ENCODE measurements around the gene CMIP.

CMIP gene

GRCh38 chr16:81618661-81619060 is 174.1 kb downstream of the CMIP start:
- H3K4me3 ChIP-seq (replicated peaks in 1 of 2; ENCODE audit: low read depth in 2 of 2, low read length in 2 of 2) = no peak overlapping the region
- TF ChIP-seq, protein P1, sequence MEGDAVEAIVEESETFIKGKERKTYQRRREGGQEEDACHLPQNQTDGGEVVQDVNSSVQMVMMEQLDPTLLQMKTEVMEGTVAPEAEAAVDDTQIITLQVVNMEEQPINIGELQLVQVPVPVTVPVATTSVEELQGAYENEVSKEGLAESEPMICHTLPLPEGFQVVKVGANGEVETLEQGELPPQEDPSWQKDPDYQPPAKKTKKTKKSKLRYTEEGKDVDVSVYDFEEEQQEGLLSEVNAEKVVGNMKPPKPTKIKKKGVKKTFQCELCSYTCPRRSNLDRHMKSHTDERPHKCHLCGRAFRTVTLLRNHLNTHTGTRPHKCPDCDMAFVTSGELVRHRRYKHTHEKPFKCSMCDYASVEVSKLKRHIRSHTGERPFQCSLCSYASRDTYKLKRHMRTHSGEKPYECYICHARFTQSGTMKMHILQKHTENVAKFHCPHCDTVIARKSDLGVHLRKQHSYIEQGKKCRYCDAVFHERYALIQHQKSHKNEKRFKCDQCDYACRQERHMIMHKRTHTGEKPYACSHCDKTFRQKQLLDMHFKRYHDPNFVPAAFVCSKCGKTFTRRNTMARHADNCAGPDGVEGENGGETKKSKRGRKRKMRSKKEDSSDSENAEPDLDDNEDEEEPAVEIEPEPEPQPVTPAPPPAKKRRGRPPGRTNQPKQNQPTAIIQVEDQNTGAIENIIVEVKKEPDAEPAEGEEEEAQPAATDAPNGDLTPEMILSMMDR (IDR thresholded peaks at IDR 0.05; ENCODE audit: low read depth, low read length) = no peak
- no peak for DNase-seq (ENCODE audit: low read depth in 2 of 2)

DNA sequence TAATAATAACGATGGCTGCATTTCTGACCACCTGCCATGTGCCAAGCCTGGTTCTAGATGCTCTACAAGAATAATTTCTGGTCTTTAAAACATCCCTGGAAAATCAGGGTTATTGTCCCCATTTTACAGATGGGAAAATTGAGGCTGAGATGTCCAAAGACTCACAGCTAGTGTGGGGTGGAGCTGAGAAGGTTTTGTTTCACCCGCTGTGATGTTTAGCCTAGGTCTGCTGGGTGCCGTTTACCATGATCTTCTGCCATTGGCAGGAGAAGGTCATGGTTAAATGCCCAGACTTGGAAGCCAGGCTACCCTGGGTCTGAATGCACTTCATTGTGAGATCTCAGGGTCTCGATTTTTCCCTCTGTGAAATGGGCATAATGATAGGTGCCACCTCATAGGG is 175.4 kb downstream of the CMIP start:
- no peak for DNase-seq (ENCODE audit: low read depth in 2 of 2)
- H3K4me3 ChIP-seq (replicated peaks in 1 of 2; ENCODE audit: low read depth in 2 of 2, low read length in 2 of 2) = no peak overlapping the region
- TF ChIP-seq, protein P1 (IDR thresholded peaks at IDR 0.05; ENCODE audit: low read depth, low read length) = no peak

DNA sequence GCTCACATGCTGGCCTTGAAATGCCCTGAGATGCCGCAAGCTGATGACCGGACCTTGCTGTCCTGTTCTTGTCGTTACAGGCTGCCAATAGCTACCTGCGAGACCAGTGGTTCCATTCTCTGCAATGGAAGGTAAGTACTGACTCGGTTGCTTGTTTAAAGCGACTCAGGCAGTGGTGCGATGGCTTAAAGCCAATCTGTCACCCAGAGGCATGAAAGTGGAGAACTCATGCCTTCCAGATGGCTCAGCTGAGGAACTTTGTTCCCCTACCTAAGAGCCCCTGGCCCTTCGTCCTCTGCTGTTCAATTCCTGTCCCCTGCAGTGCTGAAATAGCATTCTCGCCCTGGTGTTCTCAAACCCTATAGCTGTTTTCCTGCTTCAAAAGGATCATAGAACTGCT is 176.2 kb downstream of the CMIP start:
- DNase-seq (ENCODE audit: low read depth in 2 of 2) = no peak
- TF ChIP-seq, protein P1 (IDR thresholded peaks at IDR 0.05; ENCODE audit: low read depth, low read length) = no peak
- no peak overlapping the region for H3K4me3 ChIP-seq (replicated peaks in 1 of 2; ENCODE audit: low read depth in 2 of 2, low read length in 2 of 2)

- DNase-seq (ENCODE audit: low read depth in 2 of 2) = no peak
- no peak overlapping the region for H3K4me3 ChIP-seq (replicated peaks in 1 of 2; ENCODE audit: low read depth in 2 of 2, low read length in 2 of 2)
- TF ChIP-seq, protein P1 (IDR thresholded peaks at IDR 0.05; ENCODE audit: low read depth, low read length) = no peak
Measured at GRCh38 chr16:81621496-81621895, 176.9 kb downstream of the CMIP start.

- DNase-seq (ENCODE audit: low read depth in 2 of 2) = peak; percentile 68 to 70
- no peak overlapping the region for H3K4me3 ChIP-seq (replicated peaks in 1 of 2; ENCODE audit: low read depth in 2 of 2, low read length in 2 of 2)
- TF ChIP-seq, protein P1 (IDR thresholded peaks at IDR 0.05; ENCODE audit: low read depth, low read length) = peak; percentile 61
Measured at GRCh38 chr16:81623365-81624102, 178.9 kb downstream of the CMIP start.

- no peak for DNase-seq (ENCODE audit: low read depth in 2 of 2)
- H3K4me3 ChIP-seq (replicated peaks in 1 of 2; ENCODE audit: low read depth in 2 of 2, low read length in 2 of 2) = no peak overlapping the region
- TF ChIP-seq, protein P1 (IDR thresholded peaks at IDR 0.05; ENCODE audit: low read depth, low read length) = no peak
Measured at GRCh38 chr16:81624403-81624759, 179.8 kb downstream of the CMIP start.

All from cardiac fibroblast (primary cell).